Measurements from ENCODE around the gene CCDC70. TPM values are rescaled to one million over a fixed set of nuclear protein-coding genes. Genes with fewer than 3 reads are reported as not detected.

Gene CCDC70
- total RNA-seq, 1 donor from 2014 or later, result not detected

DNA sequence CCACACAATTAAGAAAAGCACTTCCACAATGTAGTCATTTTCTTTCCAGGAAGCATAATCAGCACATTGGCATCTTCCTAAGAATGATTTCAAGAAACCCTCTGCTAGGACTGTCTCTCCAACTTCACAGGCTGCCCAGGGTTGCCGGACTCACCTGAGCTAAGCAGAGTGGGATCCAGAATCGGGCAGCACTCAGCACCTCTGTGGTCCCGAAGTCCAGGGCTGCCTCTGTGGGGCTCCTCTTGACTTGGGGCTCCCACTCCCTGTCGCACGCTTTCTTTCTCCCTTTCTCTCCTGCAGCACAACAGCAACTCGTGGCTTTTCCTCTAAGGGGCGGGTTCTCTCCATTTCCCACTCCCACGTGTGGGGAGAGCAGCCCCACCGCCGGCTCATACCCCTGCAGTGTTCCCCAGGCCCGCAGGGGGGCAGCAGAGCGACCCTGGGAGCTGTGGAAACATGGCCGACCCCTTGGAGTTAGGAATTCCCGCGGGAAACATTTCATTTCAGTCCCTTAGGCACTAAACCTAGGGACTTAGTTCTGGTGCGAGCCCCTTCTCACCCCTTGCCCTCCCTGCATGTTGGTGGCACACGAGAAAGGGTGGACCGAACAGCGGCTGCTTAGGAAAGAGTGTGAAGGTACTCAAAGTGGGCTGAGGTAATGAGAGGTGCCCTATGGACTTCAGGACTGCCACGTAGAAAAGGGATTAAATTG is 16.8 kb upstream of the CCDC70 start, which contains the start of gene TMEM272:
TSS of gene TMEM272 (minus strand) at position 316 of the 712 bp plus-strand sequence. CDS start 6,647 bp downstream, outside the sequence.
- no peak for DNase-seq (ENCODE audit: low read depth)
- Histone ChIP-seq H3K36me3 (ENCODE audit: control insufficient read depth, insufficient read depth, low read length) (no peaks in the 10 kb centered on the region), H3K4me3 (ENCODE audit: low read depth, low read length) (no peak within 1 kb of the TSS), H3K27me3 (ENCODE audit: control insufficient read depth, insufficient read depth, low read length) (no peaks in the 10 kb centered on the region)
- TF ChIP-seq, protein P1, sequence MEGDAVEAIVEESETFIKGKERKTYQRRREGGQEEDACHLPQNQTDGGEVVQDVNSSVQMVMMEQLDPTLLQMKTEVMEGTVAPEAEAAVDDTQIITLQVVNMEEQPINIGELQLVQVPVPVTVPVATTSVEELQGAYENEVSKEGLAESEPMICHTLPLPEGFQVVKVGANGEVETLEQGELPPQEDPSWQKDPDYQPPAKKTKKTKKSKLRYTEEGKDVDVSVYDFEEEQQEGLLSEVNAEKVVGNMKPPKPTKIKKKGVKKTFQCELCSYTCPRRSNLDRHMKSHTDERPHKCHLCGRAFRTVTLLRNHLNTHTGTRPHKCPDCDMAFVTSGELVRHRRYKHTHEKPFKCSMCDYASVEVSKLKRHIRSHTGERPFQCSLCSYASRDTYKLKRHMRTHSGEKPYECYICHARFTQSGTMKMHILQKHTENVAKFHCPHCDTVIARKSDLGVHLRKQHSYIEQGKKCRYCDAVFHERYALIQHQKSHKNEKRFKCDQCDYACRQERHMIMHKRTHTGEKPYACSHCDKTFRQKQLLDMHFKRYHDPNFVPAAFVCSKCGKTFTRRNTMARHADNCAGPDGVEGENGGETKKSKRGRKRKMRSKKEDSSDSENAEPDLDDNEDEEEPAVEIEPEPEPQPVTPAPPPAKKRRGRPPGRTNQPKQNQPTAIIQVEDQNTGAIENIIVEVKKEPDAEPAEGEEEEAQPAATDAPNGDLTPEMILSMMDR (IDR thresholded peaks at IDR 0.05; ENCODE audit: insufficient read depth, low read length, poor library complexity, severe bottlenecking), result peak; percentile 98

DNA sequence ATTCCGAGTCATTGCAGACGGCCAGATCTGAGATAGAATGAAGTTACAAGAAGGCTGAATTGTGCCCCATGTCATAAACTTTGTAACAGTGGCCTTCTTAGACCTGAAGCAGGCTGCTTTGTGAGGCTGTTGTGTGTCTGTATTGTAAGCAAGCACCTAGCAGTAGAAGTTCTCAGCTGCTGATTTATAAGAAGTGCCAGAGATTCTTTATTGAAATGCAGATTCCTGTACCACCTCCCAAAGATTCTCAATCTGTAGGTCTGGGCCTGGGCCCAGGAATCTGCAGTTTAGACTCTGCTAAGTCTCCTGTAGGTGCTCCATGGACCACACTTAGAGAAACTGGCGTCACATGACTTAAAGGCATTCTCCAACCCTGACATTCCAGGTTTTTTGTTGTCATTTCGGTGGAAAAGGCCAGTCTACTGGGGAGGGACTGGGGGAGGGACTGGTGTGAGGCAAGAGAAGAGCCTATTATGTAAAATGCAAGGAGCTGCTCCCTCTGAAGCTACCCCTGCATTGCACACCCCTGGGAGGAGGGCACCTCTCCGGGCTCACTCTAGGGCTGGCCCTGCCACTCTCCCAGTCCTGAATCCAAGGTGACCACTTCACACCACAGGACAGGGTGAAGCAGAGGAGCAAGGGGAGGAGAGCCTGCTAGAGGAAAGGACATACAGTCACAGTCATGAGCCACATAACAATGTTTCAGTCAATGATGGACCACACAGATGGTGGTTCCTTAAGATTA is 16.0 kb upstream of the CCDC70 start:
- no peak for DNase-seq (ENCODE audit: low read depth)

DNA sequence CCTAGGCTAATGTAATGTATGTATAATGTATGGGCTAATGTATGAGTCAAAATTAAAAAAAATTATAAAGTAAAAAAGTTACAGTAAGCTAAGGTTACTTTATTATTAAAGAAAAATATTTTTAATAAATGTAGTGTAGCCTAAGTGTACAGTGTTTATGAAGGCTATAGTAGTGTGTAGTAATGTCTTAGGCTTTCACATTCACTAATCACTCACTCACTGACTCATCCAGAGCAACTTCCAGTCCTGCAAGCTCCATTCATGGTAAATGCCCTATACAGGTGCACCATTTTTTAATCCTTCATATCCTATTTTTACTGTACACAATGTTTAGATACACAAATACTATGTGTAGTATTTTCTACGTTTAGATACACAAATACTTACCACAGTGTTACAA is 15.0 kb upstream of the CCDC70 start:
- Histone ChIP-seq H3K36me3 (ENCODE audit: control insufficient read depth, insufficient read depth, low read length) (no peaks in the 10 kb centered on the region), H3K4me3 (ENCODE audit: low read depth, low read length) (no peak overlapping the region), H3K27me3 (ENCODE audit: control insufficient read depth, insufficient read depth, low read length) (no peaks in the 10 kb centered on the region)
- no peak for DNase-seq (ENCODE audit: low read depth)
- TF ChIP-seq, protein P1 (IDR thresholded peaks at IDR 0.05; ENCODE audit: insufficient read depth, low read length, poor library complexity, severe bottlenecking), result no peak

More for the DNA sequence above, 16.0 kb upstream of the CCDC70 start:
- H3K4me3 ChIP-seq (ENCODE audit: low read depth, low read length), result no peak overlapping the region
- no peaks in the 10 kb centered on the region for H3K27me3 ChIP-seq (ENCODE audit: control insufficient read depth, insufficient read depth, low read length)
- no peaks in the 10 kb centered on the region for H3K36me3 ChIP-seq (ENCODE audit: control insufficient read depth, insufficient read depth, low read length)
- TF ChIP-seq, protein P1 (IDR thresholded peaks at IDR 0.05; ENCODE audit: insufficient read depth, low read length, poor library complexity, severe bottlenecking), result no peak

DNA sequence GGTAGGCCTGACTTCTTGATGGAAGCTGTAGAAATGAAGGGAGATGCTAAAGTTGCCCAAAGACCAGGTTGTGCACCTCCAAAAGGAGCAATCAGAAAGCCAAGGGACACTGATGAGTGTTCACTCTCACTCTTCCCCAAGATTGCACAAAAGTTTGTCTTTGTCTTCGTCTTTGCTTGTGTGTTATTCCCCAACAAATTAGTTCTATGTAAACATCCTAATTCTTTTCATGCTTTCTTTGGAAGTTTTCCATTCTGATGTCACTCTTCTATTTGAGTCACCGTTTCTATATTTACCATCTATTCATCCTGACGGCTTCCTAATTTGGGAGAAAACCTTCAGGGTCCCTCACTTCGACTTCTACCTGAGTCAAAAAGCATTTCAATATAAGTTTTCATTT is 13.1 kb upstream of the CCDC70 start:
- Histone ChIP-seq H3K4me3 (ENCODE audit: low read depth, low read length) (no peak overlapping the region), H3K27me3 (ENCODE audit: control insufficient read depth, insufficient read depth, low read length) (no peaks in the 10 kb centered on the region), H3K36me3 (ENCODE audit: control insufficient read depth, insufficient read depth, low read length) (no peaks in the 10 kb centered on the region)
- peak; percentile 12 for DNase-seq (ENCODE audit: low read depth)
- TF ChIP-seq, protein P1 (IDR thresholded peaks at IDR 0.05; ENCODE audit: insufficient read depth, low read length, poor library complexity, severe bottlenecking), result no peak

DNA sequence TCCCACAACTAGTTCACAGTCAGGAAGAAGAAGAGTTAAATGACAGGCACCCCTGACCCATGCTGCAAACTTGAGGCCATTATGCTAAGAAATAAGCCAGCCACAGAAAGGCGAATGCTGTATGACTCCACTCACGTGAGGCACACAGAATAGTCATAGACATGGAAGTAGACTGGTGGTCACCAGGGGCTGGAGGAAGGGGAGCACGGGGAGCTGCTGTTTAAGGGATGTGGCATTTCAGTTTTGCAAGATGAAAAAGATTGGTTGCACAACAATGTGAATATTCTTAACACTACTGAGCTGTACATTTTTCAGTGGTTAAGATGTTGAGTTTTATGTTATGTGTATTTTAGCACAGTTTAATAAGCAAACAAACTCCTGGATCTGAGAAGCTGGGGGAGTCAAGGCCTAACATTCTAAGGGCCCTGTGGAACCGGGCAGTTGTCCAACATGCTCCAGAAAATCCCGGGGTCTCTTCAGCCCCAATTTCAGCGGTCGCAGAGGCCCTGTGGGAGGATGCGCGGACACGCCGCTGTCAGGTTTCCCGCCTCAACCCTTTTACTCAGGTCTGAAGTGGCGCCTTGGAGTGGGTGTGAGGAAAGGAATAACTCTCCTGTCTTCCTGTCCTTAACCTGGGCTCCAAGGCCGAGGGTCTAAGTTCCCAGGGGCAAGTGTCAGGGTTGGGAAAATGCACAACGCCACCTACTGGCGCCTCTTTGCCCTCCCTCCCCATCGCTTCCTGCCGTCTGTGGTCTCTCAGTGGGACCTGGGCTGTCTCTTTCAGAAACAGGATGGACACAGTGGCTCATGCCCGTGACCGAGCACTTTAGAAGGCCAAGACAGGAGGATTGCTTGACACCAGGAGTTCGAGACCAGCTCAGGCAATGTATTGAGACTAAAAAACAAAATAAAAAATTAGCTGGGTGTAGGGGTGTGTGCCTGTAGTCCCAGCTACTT is 12.3 kb upstream of the CCDC70 start:
- DNase-seq (ENCODE audit: low read depth), result no peak
- Histone ChIP-seq H3K27me3 (ENCODE audit: control insufficient read depth, insufficient read depth, low read length) (no peaks in the 10 kb centered on the region), H3K4me3 (ENCODE audit: low read depth, low read length) (no peak overlapping the region), H3K36me3 (ENCODE audit: control insufficient read depth, insufficient read depth, low read length) (no peaks in the 10 kb centered on the region)
- TF ChIP-seq, protein P1 (IDR thresholded peaks at IDR 0.05; ENCODE audit: insufficient read depth, low read length, poor library complexity, severe bottlenecking), result peak; percentile 55
